ENCODE results near the gene CBR1.
A peak's percentile ranks its signal among the peaks of the same experiment; 100 is the strongest.
"Not testable (repeated sequence)": the region's sequence is repeated elsewhere in the genome, so short reads cannot be mapped to it uniquely, and the experiment has no call there.

The CBR1 gene

DNA sequence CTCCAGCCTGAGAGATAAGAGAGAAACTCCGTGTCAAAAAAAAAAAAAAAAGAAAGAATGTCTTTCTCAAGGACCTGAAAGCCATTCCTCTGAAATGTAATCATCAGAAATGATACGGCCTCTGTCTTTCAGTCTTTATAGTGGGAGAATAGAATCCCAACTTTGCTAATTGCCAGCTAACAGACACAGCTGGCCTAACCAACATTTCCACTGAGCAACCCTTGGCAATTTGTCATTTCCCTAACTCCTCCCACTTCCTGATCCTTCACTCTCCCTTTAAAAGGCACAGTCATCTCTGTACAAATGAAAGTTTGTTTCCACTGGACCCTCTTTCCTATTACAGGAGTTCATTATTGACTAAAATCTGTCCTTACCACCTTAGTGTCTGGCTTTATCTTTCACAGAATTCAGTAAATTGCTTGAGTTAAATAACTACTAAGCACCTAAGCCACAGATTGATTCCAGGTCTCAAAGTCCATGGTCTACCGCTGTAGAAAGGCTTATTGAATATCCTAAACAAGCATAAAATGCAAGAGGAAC is 4.3 kb upstream of the CBR1 start:
- POLR2A ChIA-PET: no interaction called here
- TF ChIP-seq, protein P1, sequence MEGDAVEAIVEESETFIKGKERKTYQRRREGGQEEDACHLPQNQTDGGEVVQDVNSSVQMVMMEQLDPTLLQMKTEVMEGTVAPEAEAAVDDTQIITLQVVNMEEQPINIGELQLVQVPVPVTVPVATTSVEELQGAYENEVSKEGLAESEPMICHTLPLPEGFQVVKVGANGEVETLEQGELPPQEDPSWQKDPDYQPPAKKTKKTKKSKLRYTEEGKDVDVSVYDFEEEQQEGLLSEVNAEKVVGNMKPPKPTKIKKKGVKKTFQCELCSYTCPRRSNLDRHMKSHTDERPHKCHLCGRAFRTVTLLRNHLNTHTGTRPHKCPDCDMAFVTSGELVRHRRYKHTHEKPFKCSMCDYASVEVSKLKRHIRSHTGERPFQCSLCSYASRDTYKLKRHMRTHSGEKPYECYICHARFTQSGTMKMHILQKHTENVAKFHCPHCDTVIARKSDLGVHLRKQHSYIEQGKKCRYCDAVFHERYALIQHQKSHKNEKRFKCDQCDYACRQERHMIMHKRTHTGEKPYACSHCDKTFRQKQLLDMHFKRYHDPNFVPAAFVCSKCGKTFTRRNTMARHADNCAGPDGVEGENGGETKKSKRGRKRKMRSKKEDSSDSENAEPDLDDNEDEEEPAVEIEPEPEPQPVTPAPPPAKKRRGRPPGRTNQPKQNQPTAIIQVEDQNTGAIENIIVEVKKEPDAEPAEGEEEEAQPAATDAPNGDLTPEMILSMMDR (IDR thresholded peaks at IDR 0.05; ENCODE audit: insufficient read depth, low read length, missing control alignments): no peak
- DNase-seq (ENCODE audit: low read depth, low spot score): no peak
- no peak overlapping the region for H3K4me3 ChIP-seq (ENCODE audit: low read depth, low read length)
- CTCF ChIA-PET: interaction anchor here (0.8 kb wide), 1 partner anchor 58 kb away, joined by 3 read pairs; no protein-coding TSS in a partner anchor

DNA sequence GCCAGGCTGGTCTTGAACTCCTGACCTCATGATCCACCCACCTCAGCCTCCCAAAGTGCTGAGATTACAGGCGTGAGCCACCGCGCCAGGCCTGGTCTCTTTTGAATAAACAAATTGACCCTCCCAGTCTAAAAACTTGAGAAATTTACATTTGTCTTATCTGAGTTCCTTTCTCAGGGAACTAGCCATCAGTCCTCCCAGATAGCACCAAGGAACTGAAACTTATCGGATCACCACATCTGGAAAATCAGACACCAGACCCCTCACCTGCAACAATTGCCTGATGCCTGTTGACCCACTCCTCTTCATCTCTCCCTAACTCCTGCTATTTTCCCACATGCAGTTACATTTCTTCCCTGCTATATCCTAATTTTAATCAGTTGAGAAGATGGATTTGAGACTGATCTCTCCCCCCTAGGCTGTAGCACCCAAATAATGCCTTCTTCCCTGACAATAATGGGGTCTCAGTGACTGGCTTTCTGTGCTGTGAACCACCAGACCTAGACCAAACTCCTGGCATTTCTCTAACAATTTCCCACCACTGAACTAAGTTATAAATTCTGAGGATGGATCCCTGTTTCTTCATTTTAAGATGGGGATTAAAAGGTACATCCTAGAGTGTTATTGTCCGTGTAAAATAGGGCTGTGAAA is 951 bp upstream of the CBR1 start:
- no peak overlapping the region for H3K4me3 ChIP-seq (ENCODE audit: low read depth, low read length)
- ChIA-PET CTCF (interaction anchor here (2.6 kb wide), 1 partner anchor 44 kb away, joined by 11 read pairs; no protein-coding TSS in a partner anchor), POLR2A (interaction anchor here (0.7 to 3.1 kb wide), 2 partner anchors 9 to 1180 kb away, joined by 3 to 28 read pairs; partner anchors contain the start of gene SETD4)
- DNase-seq (ENCODE audit: low read depth, low spot score): no peak
- TF ChIP-seq, protein P1 (IDR thresholded peaks at IDR 0.05; ENCODE audit: insufficient read depth, low read length, missing control alignments): no peak

DNA sequence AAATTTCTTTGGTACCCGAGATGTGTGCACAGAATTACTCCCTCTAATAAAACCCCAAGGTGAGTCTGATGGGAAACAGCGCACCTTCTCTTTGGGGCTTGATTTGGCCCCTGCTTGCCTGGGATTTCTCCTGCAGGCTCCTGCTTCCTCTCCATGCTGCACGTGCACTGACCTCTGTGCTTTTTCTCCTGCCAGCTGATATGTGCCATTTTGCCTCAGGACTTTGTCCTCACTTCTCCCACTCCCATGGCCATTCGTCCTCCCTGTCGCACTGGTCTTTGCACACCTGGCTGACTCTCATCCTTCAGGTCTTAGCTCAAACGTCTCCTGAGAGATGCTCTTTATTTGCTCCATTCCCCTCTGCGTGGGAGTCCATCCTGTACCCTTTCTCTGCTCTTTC is 1.2 kb downstream of the CBR1 start:
- POLR2A ChIA-PET: interaction anchor here (3.1 kb wide), 1 partner anchor 11 kb away, joined by 28 read pairs; the partner anchor contains the start of gene SETD4
- TF ChIP-seq, protein P1 (IDR thresholded peaks at IDR 0.05; ENCODE audit: insufficient read depth, low read length, missing control alignments): no peak
- H3K4me3 ChIP-seq (ENCODE audit: low read depth, low read length): peak overlapping the region; percentile 97
- no peak for DNase-seq (ENCODE audit: low read depth, low spot score)
- CTCF ChIA-PET: interaction anchor here (1.2 to 2.6 kb wide), 3 partner anchors 10 to 53 kb away, joined by 3 to 11 read pairs (median 4); no protein-coding TSS in a partner anchor

DNA sequence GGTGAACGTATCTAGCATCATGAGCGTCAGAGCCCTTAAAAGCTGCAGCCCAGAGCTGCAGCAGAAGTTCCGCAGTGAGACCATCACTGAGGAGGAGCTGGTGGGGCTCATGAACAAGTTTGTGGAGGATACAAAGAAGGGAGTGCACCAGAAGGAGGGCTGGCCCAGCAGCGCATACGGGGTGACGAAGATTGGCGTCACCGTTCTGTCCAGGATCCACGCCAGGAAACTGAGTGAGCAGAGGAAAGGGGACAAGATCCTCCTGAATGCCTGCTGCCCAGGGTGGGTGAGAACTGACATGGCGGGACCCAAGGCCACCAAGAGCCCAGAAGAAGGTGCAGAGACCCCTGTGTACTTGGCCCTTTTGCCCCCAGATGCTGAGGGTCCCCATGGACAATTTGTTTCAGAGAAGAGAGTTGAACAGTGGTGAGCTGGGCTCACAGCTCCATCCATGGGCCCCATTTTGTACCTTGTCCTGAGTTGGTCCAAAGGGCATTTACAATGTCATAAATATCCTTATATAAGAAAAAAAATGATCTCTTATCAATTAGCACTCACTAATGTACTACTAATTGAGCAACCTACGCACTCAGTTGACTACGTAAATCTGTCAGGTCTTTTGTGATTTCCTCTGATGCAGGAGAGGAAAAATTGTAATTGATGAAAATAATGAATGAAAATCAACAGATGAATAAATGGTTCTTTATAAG is 2.8 kb downstream of the CBR1 start:
- CTCF ChIA-PET: interaction anchor here (0.7 to 1.5 kb wide), 6 partner anchors 14 to 53 kb away, joined by 3 to 6 read pairs (median 3); no protein-coding TSS in a partner anchor
- DNase-seq (ENCODE audit: low read depth, low spot score): no peak
- no peak overlapping the region for H3K4me3 ChIP-seq (ENCODE audit: low read depth, low read length)
- TF ChIP-seq, protein P1 (IDR thresholded peaks at IDR 0.05; ENCODE audit: insufficient read depth, low read length, missing control alignments): no peak
- POLR2A ChIA-PET: no interaction called here

DNA sequence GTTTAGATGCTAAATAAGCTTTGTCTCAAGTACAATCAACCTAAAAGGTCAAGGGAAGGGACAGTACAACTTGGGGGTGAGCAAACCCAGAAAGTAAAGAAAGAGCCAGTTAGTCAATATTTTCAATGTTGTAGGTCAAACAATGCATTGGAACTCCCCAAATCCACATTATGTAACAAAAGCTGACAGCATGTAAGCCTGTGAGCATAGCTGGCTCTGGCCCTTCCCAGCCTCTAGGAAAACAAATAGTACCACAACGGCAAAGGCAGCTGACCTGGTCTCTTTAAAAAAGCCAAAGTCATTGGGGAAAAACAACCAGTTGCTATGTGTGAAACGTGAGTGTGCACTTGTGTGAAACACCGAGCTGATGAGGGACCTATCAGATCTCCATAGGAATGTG is 3.4 kb downstream of the CBR1 start:
- ChIA-PET POLR2A (no interaction called here), CTCF (interaction anchor here (0.7 to 1.5 kb wide), 7 partner anchors 14 to 52 kb away, joined by 3 to 6 read pairs (median 3); no protein-coding TSS in a partner anchor)
- no peak for DNase-seq (ENCODE audit: low read depth, low spot score)
- no peak overlapping the region for H3K4me3 ChIP-seq (ENCODE audit: low read depth, low read length)
- TF ChIP-seq, protein P1 (IDR thresholded peaks at IDR 0.05; ENCODE audit: insufficient read depth, low read length, missing control alignments): no peak

DNA sequence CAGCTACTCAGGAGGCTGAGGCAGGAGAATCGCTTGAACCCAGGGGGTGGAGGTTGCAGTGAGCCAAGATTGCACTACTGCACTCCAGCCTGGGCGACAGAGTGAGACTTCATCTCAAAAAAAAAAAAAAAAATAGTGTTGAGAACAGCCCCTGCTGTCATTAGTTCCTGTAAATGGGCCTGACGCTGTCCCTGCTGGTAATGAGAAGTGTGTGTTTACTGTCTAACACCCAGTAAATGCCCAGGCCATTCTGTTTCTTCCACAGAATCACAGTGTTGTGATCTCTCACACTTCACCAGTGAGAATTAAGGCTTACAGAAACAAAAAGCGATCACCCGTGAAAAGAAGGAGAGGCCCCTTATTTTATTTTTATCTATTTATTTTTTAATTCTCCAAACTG is 4.1 kb downstream of the CBR1 start:
- CTCF ChIA-PET: interaction anchor here (0.8 to 1.3 kb wide), 2 partner anchors 41 to 52 kb away, joined by 3 read pairs; no protein-coding TSS in a partner anchor
- H3K4me3 ChIP-seq (ENCODE audit: low read depth, low read length); DNase-seq (ENCODE audit: low read depth, low spot score); POLR2A ChIA-PET: not testable (repeated sequence)
